Putamen (tissue), 1 donor: ENCODE data around the gene ETFBKMT.
"Not testable (repeated sequence)": the region's sequence is repeated elsewhere in the genome, so short reads cannot be mapped to it uniquely, and the experiment has no call there.

ENCODE experiments used
- DNase-seq: peaks from one replicate; pipeline ENCODE4 v3.0.0-alpha.2; 2016; ENCODE audit warnings: low spot score

ETFBKMT gene

DNA sequence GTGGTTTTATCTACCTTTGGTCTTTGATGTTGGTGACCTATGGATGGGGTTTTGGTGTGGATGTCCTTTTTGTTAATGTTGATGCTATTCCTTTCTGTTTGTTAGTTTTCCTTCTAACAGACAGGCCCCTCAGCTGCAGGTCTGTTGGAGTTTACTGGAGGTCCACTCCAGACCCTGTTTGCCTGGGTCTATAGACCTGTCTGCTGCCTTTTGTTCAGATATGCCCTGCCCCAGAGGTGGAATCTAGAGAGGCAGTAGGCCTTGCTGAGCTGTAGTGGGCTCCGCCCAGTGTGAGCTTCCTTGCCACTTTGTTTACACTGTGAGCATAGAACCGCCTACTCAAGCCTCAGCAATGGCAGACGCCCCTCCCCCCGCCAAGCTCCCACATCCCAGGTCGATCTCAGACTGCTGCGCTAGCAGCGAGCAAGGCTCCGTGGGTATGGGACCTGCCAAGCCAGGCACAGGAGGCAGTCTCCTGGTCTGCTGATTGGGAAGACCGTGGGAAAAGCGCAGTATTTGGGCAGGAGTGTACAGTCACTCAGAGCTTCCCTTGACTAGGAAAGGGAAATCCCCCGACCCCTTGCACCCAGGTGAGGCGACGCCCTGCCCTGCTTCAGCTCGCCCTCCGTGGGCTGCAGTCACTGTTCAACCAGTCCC is 59.2 kb downstream of the ETFBKMT start:
- DNase-seq = not testable (repeated sequence)

DNA sequence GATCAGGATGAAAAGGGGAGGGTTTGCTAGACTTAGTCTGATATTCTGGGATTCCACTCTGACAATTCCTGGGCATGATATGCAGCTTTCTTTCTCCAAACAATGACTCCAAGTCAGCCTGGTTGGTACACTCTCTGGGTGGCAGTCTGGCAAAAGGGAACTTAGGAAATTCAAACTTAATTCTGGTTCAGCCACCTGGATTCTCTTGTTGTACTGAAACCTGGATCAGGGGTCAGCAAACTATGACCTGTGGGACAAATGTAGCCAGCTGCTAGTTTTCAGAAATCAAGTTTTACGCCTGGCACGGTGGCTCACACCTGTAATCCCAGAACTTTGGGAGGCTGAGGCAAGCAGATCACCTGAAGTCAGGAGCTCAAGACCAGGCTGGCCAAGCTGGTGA is 63.1 kb downstream of the ETFBKMT start:
- no peak for DNase-seq
